HG03575 (cell line): Measurements from ENCODE around the gene GJB2.

Experiments
- ATAC-seq: cut with Tn5 transposase; IDR thresholded peaks from one replicate; pipeline ENCODE4 v1.9.1; 2021; ENCODE audit not compliant: unreplicated experiment, insufficient number of reproducible peaks, low FRiP score; ENCODE audit errors: extremely low read depth

Gene GJB2

GRCh38 chr13:20193907-20194631, 1.3 kb upstream of the GJB2 start:
- no peak for ATAC-seq

GRCh38 chr13:20193162-20193906, 596 bp upstream of the GJB2 start:
- ATAC-seq = no peak

DNA sequence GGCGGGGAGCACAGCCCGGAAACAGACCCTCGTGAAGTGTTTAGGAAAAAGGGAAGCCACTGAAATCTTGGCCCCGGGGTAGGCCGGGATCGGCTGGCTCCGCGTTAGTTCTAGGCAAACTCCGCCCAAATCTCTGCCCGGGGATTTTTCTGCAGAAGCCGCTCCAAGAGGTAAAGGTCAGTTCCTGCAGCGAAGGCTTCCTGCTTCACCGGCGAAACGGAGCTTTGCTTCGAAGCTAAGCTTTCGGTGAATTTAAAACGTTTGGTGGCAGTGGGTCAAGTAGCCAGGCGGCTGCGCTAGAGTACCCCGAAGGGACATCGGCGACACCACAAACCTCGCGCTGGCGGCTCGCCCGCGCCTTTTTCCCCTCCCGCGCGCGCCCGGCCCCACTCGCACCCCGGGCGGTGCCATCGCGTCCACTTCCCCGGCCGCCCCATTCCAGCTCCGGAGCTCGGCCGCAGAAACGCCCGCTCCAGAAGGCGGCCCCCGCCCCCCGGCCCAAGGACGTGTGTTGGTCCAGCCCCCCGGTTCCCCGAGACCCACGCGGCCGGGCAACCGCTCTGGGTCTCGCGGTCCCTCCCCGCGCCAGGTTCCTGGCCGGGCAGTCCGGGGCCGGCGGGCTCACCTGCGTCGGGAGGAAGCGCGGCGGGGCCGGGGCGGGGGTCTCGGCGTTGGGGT, 441 bp downstream of the GJB2 start:
- no peak for ATAC-seq

- ATAC-seq = no peak
These were observed 1.2 kb downstream of the GJB2 start for GRCh38 chr13:20191311-20192157.

DNA sequence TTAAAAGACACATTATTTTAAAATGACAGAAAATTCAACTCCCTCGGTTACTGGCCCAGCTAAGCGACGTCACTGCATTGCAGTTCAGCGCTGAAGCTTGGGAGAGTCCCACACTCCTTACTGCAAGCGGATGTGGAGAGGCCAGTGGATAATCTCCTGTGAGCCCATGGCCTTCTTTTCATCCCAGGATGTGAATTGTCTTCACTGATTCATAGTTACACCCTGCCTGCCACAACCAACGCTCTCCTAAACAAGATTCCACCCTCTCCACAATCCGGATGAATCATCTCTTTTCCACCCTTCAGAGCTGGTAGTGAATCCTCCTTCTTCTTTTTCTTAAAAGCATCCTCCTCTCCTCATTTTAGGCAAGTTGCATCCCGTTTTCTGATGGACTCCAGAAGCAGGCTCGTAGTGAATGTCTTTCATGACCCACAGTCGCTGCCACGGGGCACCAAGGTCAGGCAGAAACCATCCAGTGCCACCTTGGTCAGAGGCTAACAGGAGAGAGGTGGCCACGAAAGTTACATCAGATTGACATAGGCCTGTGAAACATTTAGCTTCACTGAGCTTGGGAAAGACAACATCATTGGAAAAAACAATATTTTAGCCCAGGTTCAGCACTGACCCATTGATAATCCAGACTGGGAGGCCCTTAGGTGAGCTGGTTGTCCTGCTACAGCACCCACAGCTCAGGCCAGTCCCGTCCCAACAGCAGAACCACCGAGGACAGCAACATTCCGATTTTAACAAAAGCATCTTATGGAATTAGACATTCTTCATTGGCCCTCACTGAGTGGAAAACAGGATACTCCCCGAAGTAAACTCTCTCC, 2.0 kb downstream of the GJB2 start:
- no peak for ATAC-seq

DNA sequence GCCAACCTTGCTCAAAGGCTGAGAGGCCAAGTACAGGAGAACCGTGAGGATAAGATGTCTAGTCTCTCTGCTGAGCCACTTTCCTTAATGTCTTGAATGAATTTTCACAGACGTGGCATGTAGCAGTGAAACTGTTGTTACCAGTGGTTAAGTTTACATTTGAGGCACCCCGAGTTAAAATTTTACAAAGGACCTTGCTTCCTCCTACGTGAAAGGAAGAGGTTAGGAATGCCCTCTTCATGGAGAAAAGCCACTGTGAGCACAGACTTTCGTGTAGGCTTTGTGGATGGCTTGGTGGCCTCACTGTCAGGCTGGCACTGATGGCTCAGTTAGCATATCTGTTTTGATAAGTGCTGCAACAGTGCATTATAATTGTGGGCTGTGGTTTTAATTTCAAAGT, 2.7 kb downstream of the GJB2 start:
- ATAC-seq = no peak

GRCh38 chr13:20188667-20189553, 3.8 kb downstream of the GJB2 start:
- ATAC-seq = no peak

DNA sequence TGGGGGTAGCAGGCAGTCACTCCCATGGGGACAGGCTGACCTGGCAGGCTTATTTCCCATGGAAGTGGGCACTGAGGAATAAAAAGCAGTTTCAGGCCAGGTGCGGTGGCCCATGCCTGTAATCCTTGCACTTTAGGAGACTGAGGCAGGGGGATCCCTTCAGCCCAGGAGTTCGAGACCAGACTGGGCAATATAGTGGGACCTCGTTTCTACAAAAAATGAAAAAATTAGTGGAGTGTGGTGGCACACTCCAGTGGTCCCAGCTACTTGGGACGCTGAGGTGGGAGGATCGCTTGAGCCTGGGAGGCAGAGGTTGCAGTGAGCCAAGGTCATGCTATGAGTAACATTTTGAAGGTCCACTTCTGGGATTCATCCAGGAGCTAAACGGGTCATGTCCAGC, 6.0 kb downstream of the GJB2 start:
- ATAC-seq = no peak

DNA sequence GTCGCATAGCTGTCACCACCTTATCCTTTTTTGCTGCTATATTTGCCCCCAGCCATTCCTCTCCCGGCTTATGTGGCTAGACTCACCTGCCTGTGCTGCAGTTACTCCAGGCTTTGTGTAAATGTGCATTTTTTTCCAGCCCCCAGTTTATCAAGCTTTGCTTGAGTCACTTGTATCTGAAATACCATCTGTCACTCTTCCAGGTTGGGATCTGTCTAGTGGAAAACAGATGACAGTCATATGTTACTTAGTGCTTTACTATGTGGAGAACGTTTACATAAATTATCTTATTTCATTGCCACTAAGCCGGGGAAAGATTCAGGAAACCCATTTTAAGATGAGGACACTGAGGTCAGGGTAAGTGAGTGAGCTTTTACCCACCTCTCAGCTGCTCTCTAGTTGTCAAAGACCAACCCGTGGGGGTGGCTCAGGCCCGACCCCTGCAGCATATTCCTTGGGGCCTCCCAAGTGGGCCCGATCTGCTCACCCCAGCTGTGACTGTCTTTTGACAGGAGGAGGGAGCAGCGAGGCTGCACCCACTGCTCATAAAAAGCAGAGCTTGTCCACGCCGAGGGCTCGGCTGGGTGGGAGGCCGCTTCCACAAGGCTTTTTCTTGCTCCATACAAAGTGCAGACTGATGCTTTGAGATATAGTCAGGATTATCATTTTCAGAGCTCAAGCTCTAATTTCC, 7.2 kb downstream of the GJB2 start:
- no peak for ATAC-seq

- no peak for ATAC-seq
These were observed 10.4 kb downstream of the GJB2 start for GRCh38 chr13:20182231-20182846.

- ATAC-seq = no peak
These were observed 11.6 kb downstream of the GJB2 start for GRCh38 chr13:20181188-20181587.

- ATAC-seq = no peak
These were observed 14.6 kb downstream of the GJB2 start for GRCh38 chr13:20178156-20178555.

DNA sequence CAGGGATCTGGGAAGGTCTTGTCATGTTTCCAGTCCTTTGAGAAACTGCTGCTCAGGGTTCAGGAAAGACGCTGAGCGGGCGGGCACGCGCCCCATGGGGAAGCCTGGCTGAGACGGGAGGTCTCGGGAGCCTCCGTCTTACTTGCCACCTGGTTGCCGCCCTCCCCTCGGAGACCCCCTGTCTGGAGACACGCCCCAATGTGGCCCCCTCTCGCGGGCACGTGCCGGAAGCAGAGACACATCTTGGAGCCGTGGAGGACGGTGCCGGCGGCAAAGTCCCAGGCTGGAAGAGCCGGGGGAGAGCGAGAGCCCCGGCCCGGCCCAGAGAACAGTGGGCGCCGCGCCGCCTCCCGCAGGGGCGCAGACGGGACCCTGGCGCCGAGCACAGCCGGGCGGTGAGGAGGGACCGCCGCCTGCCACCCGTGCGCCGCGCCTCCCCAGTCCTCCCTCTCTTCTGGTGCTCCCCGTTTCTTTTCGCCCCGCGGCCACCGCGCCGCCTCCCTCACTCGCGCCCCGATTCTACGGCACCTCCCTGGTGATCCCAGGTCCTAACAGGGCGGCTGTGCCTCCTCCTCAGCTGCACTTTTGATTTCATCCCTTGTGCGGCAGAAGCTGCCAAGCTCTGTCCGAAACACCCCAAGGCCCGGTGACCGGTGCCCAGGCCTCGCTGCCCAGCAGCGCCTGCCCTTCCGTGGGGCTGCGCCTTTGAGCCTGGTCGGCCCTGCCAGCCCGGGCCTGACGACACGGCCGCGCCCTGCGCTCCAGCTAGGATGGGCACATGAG, 15.5 kb downstream of the GJB2 start:
- no peak for ATAC-seq

DNA sequence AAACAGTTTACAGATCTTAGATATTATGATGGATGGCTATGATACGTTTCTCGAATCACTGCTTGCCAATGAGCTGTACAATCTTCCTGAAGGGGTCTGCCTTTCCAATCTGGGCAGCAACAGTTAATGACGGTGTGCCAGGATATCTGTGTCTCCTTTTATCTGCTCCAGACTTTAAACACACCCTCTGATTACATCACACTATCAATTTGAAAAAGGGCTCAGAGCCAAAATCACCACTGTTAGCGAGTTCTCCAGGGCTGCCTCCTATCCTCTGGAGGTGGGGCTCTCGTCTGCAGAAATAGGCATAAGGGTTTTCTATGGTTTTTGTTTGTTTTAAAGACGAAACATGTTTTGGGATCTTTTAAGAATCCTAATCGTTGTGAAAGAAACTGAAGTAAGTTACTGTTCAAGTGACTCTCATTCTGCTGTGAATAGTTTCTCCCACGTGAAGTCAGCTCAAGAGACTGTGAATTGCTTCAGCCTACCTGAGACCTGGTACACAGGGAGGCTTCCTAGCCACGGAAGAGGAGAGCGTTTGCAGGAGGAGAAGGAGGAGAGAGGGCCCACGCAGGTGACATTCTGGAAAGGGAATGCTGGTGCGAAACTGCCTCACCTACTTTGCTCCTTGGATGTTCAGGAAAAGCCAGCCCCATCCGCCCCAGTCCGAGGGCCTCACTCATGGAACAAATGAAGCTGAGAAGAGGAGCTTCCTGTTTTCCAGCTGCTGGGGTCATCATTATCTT, 16.7 kb downstream of the GJB2 start:
- ATAC-seq = no peak

DNA sequence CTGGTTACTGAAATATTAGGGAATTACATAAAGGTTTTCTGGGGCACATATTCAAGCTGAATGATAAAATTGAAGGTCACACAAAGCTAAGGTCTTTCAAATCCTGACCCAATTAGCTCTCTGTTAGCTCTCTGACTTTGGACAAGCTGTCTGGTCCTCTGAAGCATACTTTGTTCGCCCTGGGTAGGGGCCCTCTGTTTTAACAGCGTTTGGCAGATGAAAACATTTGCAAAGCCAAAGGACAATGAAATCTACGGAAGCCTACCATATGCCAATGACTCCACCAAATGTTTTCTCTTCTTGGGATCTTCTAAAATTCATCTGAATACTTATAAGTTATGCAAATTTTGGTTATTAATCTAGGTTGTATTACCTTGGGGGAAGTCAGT, 17.3 kb downstream of the GJB2 start:
- no peak for ATAC-seq
